ENCODE data around the gene MAB21L4. TPM values are rescaled to one million over a fixed set of nuclear protein-coding genes. Genes with fewer than 3 reads are reported as not detected.

Gene MAB21L4
- total RNA-seq = not detected in 2 replicates
- long read RNA-seq = 0 reads

- no peak for TF ChIP-seq CTCF (conservative IDR thresholded peaks at IDR 0.05)
- H3K36me3 Mint-ChIP-seq (ENCODE audit: low read depth) = no peaks in the 10 kb centered on the region
- DNase-seq (ENCODE audit: low read depth, low spot score) = no peak
- peaks cover 4% of the 10 kb centered on the region for H3K4me1 Mint-ChIP-seq
- no peaks in the 10 kb centered on the region for H3K27me3 Mint-ChIP-seq (ENCODE audit: low read depth)
- no peak within 1 kb of the TSS for H3K4me3 Mint-ChIP-seq
- H3K27ac Mint-ChIP-seq (ENCODE audit: unreplicated experiment) = no peak within 1 kb of the TSS
- no peaks in the 10 kb centered on the region for H3K9me3 Mint-ChIP-seq
Measured at GRCh38 chr2:240895656-240896388, at the start of gene MAB21L4. Gene MAB21L4 (minus strand): TSS chr2:240896156. CDS start chr2:240895997, 159 bp downstream.

- no peak for DNase-seq (ENCODE audit: low read depth, low spot score)
- peaks cover 35% of the 10 kb centered on the region for H3K27me3 Mint-ChIP-seq (ENCODE audit: low read depth)
- H3K4me1 Mint-ChIP-seq = no peaks in the 10 kb centered on the region
- TF ChIP-seq CTCF (conservative IDR thresholded peaks at IDR 0.05) = no peak
- peaks cover 4% of the 10 kb centered on the region for H3K9me3 Mint-ChIP-seq
- no peak overlapping the region for H3K27ac Mint-ChIP-seq (ENCODE audit: unreplicated experiment)
- no peak overlapping the region for H3K4me3 Mint-ChIP-seq
- no peaks in the 10 kb centered on the region for H3K36me3 Mint-ChIP-seq (ENCODE audit: low read depth)
Measured at GRCh38 chr2:240936106-240936505, 40.1 kb upstream of the MAB21L4 start.

GRCh38 chr2:240935103-240935876, 39.3 kb upstream of the MAB21L4 start:
- H3K9me3 Mint-ChIP-seq = peaks cover 4% of the 10 kb centered on the region
- DNase-seq (ENCODE audit: low read depth, low spot score) = no peak
- TF ChIP-seq CTCF (conservative IDR thresholded peaks at IDR 0.05) = no peak
- H3K27ac Mint-ChIP-seq (ENCODE audit: unreplicated experiment) = no peak overlapping the region
- no peak overlapping the region for H3K4me3 Mint-ChIP-seq
- no peaks in the 10 kb centered on the region for H3K4me1 Mint-ChIP-seq
- H3K27me3 Mint-ChIP-seq (ENCODE audit: low read depth) = peaks cover 27% of the 10 kb centered on the region
- no peaks in the 10 kb centered on the region for H3K36me3 Mint-ChIP-seq (ENCODE audit: low read depth)

- H3K4me1 Mint-ChIP-seq = no peaks in the 10 kb centered on the region
- no peak for DNase-seq (ENCODE audit: low read depth, low spot score)
- no peak overlapping the region for H3K4me3 Mint-ChIP-seq
- H3K27ac Mint-ChIP-seq (ENCODE audit: unreplicated experiment) = no peak overlapping the region
- peaks cover 4% of the 10 kb centered on the region for H3K9me3 Mint-ChIP-seq
- no peak for TF ChIP-seq CTCF (conservative IDR thresholded peaks at IDR 0.05)
- peaks cover 21% of the 10 kb centered on the region for H3K27me3 Mint-ChIP-seq (ENCODE audit: low read depth)
- H3K36me3 Mint-ChIP-seq (ENCODE audit: low read depth) = no peaks in the 10 kb centered on the region
Measured at GRCh38 chr2:240934701-240935102, 38.7 kb upstream of the MAB21L4 start.

- Mint-ChIP-seq H3K27me3 (ENCODE audit: low read depth) (peaks cover 17% of the 10 kb centered on the region), H3K27ac (ENCODE audit: unreplicated experiment) (no peak overlapping the region), H3K4me1 (no peaks in the 10 kb centered on the region), H3K4me3 (no peak overlapping the region), H3K9me3 (peaks cover 4% of the 10 kb centered on the region), H3K36me3 (ENCODE audit: low read depth) (no peaks in the 10 kb centered on the region)
- no peak for TF ChIP-seq CTCF (conservative IDR thresholded peaks at IDR 0.05)
- DNase-seq (ENCODE audit: low read depth, low spot score) = no peak
Measured at GRCh38 chr2:240933966-240934700, 38.2 kb upstream of the MAB21L4 start.

All from neural crest cell (in vitro differentiated cells).